ENCODE results near the gene USP48. TPM values are rescaled to one million over a fixed set of nuclear protein-coding genes. Genes with fewer than 3 reads are reported as not detected.
A peak's percentile ranks its signal among the peaks of the same experiment; 100 is the strongest.

Gene USP48
- total and polyA plus RNA-seq, 10 of the 15 experiments (the other 5 are each of a cell fraction or from before 2014, with no cell fraction given): 21.2 to 115 (median 75.5) TPM

GRCh38 chr1:21670059-21670881 is 112.7 kb downstream of the USP48 start:
- no TSS peak for BruUV-seq (replicated peaks)
- SMC1A ChIA-PET (ENCODE audit: uncharacterized antibody, unreplicated experiment): interaction anchor here (1.1 to 1.4 kb wide), 2 partner anchors 14 to 131 kb away, joined by 3 to 4 read pairs; no protein-coding TSS in a partner anchor
- intact Hi-C loops (cut with micrococcal nuclease; ENCODE audit: unreplicated experiment): no loop called here
- no peak for ATAC-seq
- H3K27me3 ChIP-seq (replicated peaks in 1 of 2; ENCODE audit: control insufficient read depth in 2 of 2, insufficient read depth in 2 of 2, low read length in 1 of 2): peaks cover 0 to 6% of the 10 kb centered on the region in 2 experiments
- H3K79me2 ChIP-seq (ENCODE audit: control insufficient read depth, insufficient read depth, low read length): no peaks in the 10 kb centered on the region
- no peaks in the 10 kb centered on the region for H4K20me1 ChIP-seq (ENCODE audit: control insufficient read depth, insufficient read depth)
- no peak overlapping the region for H3K4me2 ChIP-seq (ENCODE audit: control insufficient read depth, insufficient read depth)
- peaks cover 3% of the 10 kb centered on the region; the same call in 1 of the 2 replicates for H3K4me1 ChIP-seq (ENCODE audit: control insufficient read depth, insufficient read depth, low read length)
- no peak overlapping the region for H3K27ac ChIP-seq (ENCODE audit: control insufficient read depth, insufficient read depth)
- WGBS (ENCODE audit: insufficient coverage, insufficient replicate concordance, low lambda C conversion rate, missing lambda C conversion rate): 35% methylated on average over 15 of the region's 16 CpGs
- in situ Hi-C loops (cut with MboI): no loop called here
- CTCF ChIA-PET: no interaction called here
- no peak overlapping the region for H2AFZ ChIP-seq (ENCODE audit: control insufficient read depth, low read depth, low read length)
- no peak for FAIRE-seq
- TF ChIP-seq POLR2AphosphoS5 (IDR thresholded peaks at IDR 0.05; ENCODE audit: low read length): 0 out of 2 replicates have a peak, but pooled peaks have one; percentile 25
- no peak for TF ChIP-seq RELA (IDR thresholded peaks at IDR 0.05; ENCODE audit: borderline replicate concordance, partially characterized antibody)
- H3K9ac ChIP-seq (ENCODE audit: control insufficient read depth, insufficient read depth, low read length): no peak overlapping the region
- no peak for DNase-seq (ENCODE audit: low read depth, low spot score)
- no peak overlapping the region for H3K4me3 ChIP-seq
- POLR2A ChIA-PET: no interaction called here
- no peaks in the 10 kb centered on the region for H3K9me3 ChIP-seq (replicated peaks; ENCODE audit: control insufficient read depth, insufficient read depth, low read length)
- RAD21 ChIA-PET (ENCODE audit: unreplicated experiment): interaction anchor here (0.9 to 1.2 kb wide), 3 partner anchors 112 to 300 kb away, joined by 3 to 4 read pairs (median 3); no protein-coding TSS in a partner anchor
- no peaks in the 10 kb centered on the region for H3K36me3 ChIP-seq (ENCODE audit: control insufficient read depth in 2 of 2, insufficient read depth in 2 of 2, low read length in 1 of 2)

- no TSS peak for BruUV-seq (replicated peaks)
- ChIA-PET POLR2A (no interaction called here), CTCF (interaction anchor here (0.7 to 0.8 kb wide), 2 partner anchors 113 to 294 kb away, joined by 3 read pairs; no protein-coding TSS in a partner anchor), SMC1A (ENCODE audit: uncharacterized antibody, unreplicated experiment) (interaction anchor here (1.1 kb wide), 1 partner anchor 15 kb away, joined by 4 read pairs; no protein-coding TSS in a partner anchor), RAD21 (ENCODE audit: unreplicated experiment) (interaction anchor here (1.0 to 1.2 kb wide), 2 partner anchors 112 to 299 kb away, joined by 3 to 4 read pairs; no protein-coding TSS in a partner anchor)
- in situ Hi-C loops (cut with MboI) (no loop called here), intact Hi-C loops (cut with micrococcal nuclease; ENCODE audit: unreplicated experiment) (no loop called here)
- FAIRE-seq (no peak), DNase-seq (ENCODE audit: low read depth, low spot score) (no peak), ATAC-seq (peak; percentile 43)
- H4K20me1 ChIP-seq (ENCODE audit: control insufficient read depth, insufficient read depth): no peaks in the 10 kb centered on the region
- 3% methylated on average over 61 of the region's 64 CpGs for WGBS (ENCODE audit: insufficient coverage, insufficient replicate concordance, low lambda C conversion rate, missing lambda C conversion rate)
- peaks cover 3% of the 10 kb centered on the region; the same call in 1 of the 2 replicates for H3K4me1 ChIP-seq (ENCODE audit: control insufficient read depth, insufficient read depth, low read length)
- no peak within 1 kb of the TSS for H2AFZ ChIP-seq (ENCODE audit: control insufficient read depth, low read depth, low read length)
- H3K4me3 ChIP-seq: no peak within 1 kb of the TSS
- peak within 1 kb of the TSS; percentile 2; the same call in 1 of the 2 replicates for H3K4me2 ChIP-seq (ENCODE audit: control insufficient read depth, insufficient read depth)
- H3K36me3 ChIP-seq (ENCODE audit: control insufficient read depth in 2 of 2, insufficient read depth in 2 of 2, low read length in 1 of 2): no peaks in the 10 kb centered on the region
- peaks cover 0 to 6% of the 10 kb centered on the region in 2 experiments for H3K27me3 ChIP-seq (replicated peaks in 1 of 2; ENCODE audit: control insufficient read depth in 2 of 2, insufficient read depth in 2 of 2, low read length in 1 of 2)
- H3K79me2 ChIP-seq (ENCODE audit: control insufficient read depth, insufficient read depth, low read length): no peaks in the 10 kb centered on the region
- H3K9me3 ChIP-seq (replicated peaks; ENCODE audit: control insufficient read depth, insufficient read depth, low read length): no peaks in the 10 kb centered on the region
- no peak within 1 kb of the TSS for H3K9ac ChIP-seq (ENCODE audit: control insufficient read depth, insufficient read depth, low read length)
- no peak within 1 kb of the TSS for H3K27ac ChIP-seq (ENCODE audit: control insufficient read depth, insufficient read depth)
- TF ChIP-seq IKZF1 (conservative IDR thresholded peaks at IDR 0.05) (peak; percentile 22), FOXK2 (IDR thresholded peaks at IDR 0.05) (no peak), NKRF (conservative IDR thresholded peaks at IDR 0.05) (0 out of 2 replicates have a peak, but pooled peaks have one; percentile 36), ETV6 (conservative IDR thresholded peaks at IDR 0.05 in 1 of 2, IDR thresholded peaks at IDR 0.05 in 1 of 2; ENCODE audit: borderline replicate concordance in 1 of 2, low read depth in 1 of 2) (no peak), ATF7 (IDR thresholded peaks at IDR 0.05; ENCODE audit: low read depth) (no peak), BHLHE40 (IDR thresholded peaks at IDR 0.05; ENCODE audit: borderline replicate concordance in 1 of 2, low read depth in 2 of 2, low read length in 1 of 2) (peak in 1 of 2 experiments; percentile 46; a peak in 1 of 4 replicates), JUNB (IDR thresholded peaks at IDR 0.05) (no peak)
These were observed 113.5 kb downstream of the USP48 start, which contains the start of gene RAP1GAP for GRCh38 chr1:21669258-21670058. Gene RAP1GAP, minus strand, starts transcription at chr1:21669357. Its CDS starts 49,325 bp downstream, at chr1:21620032.

Data from GM12878 (cell line).